ENCODE data around the gene ST3GAL5.
A peak's percentile ranks its signal among the peaks of the same experiment; 100 is the strongest.

Gene ST3GAL5

GRCh38 chr2:85873679-85874078 lies 15.1 kb downstream of the ST3GAL5 start:
- H3K4me1 Mint-ChIP-seq = peaks cover 34% of the 10 kb centered on the region
- peaks cover 15% of the 10 kb centered on the region for H3K36me3 Mint-ChIP-seq
- no peak for DNase-seq (ENCODE audit: low spot score in 2 of 2)
- peak overlapping the region; percentile 66 for H3K27ac Mint-ChIP-seq
- H3K4me3 Mint-ChIP-seq = no peak overlapping the region
- no peaks in the 10 kb centered on the region for H3K9me3 Mint-ChIP-seq
- no peak for ATAC-seq (ENCODE audit: low read depth)
- no peaks in the 10 kb centered on the region for H3K27me3 Mint-ChIP-seq

DNA sequence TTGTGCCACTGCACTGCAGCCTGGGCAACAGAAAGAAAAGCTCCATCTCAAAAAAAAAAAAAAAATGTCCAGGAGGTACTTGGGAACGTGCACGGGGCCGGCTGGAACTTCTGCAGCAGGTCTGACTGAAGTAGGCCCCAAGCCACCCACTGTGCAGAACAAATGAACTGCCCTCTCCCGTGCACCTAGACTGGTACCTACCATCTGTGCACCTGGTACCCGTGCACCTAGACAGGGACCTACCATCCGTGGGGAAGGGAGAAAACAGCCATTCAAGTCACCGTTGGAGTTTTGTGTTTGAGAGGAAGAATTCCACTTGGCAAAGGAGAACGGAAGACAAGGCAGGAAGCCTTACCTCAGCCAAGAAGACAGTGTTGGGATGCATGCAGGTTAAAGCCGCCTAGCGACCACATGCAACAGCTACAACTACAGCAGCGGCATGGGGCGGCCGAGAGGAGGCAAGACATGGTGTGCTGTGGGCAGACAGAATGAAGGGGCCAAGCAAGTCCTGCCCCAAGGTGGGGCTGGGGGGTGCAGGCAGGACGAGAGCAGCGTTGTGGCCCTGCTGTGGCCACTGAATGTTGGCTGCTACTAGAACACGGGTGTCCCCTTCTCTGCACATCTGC lies 16.1 kb downstream of the ST3GAL5 start:
- Mint-ChIP-seq H3K27ac (peak overlapping the region; percentile 66), H3K4me3 (no peak overlapping the region), H3K9me3 (no peaks in the 10 kb centered on the region), H3K27me3 (no peaks in the 10 kb centered on the region), H3K4me1 (peaks cover 33% of the 10 kb centered on the region), H3K36me3 (peaks cover 15% of the 10 kb centered on the region)
- ATAC-seq (ENCODE audit: low read depth) (no peak), DNase-seq (ENCODE audit: low spot score in 2 of 2) (no peak)

DNA sequence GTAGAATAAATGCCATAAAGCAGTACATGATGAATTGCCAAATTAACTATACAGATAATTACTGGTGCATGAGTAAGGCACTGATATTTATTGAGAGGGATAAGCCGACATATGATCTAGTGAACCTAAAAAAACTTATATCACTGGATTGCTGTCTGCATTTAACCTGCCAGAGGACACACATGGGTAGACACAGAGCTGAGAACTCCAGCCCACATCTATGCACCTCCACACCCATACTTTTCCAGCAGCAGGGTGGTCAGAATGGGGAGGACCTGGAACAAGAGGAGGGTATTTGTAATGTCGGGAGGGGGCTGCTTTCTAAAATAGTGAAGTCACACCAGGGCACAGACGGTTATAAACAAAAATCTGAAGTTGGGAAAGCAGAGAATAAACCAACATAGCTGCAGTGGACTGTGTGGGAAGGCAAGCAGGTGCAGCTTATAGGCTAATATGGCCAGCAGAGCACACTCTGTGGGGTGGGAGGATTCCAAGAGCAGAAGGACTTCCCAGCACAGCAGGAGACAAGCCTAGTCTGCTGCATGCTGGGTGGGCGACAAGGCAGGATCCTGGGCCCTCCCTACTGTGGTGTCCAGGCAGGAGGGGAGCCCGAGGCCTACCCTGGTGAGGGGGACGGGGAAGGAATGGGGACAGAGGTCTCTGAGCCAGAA lies 17.2 kb downstream of the ST3GAL5 start:
- Mint-ChIP-seq H3K4me3 (no peak overlapping the region), H3K4me1 (peaks cover 32% of the 10 kb centered on the region), H3K9me3 (no peaks in the 10 kb centered on the region), H3K27ac (peak overlapping the region; percentile 25), H3K27me3 (no peaks in the 10 kb centered on the region), H3K36me3 (peaks cover 11% of the 10 kb centered on the region)
- no peak for DNase-seq (ENCODE audit: low spot score in 2 of 2)
- no peak for ATAC-seq (ENCODE audit: low read depth)

- ATAC-seq (ENCODE audit: low read depth) (no peak), DNase-seq (ENCODE audit: low spot score in 2 of 2) (no peak)
- H3K27ac Mint-ChIP-seq = no peak overlapping the region
- peaks cover 8% of the 10 kb centered on the region for H3K36me3 Mint-ChIP-seq
- H3K27me3 Mint-ChIP-seq = no peaks in the 10 kb centered on the region
- peaks cover 42% of the 10 kb centered on the region for H3K4me1 Mint-ChIP-seq
- no peak overlapping the region for H3K4me3 Mint-ChIP-seq
- no peaks in the 10 kb centered on the region for H3K9me3 Mint-ChIP-seq
These were observed 20.0 kb downstream of the ST3GAL5 start for GRCh38 chr2:85868822-85869221.

- H3K4me3 Mint-ChIP-seq = no peak overlapping the region
- ATAC-seq (ENCODE audit: low read depth) (no peak), DNase-seq (ENCODE audit: low spot score in 2 of 2) (no peak)
- H3K27me3 Mint-ChIP-seq = no peaks in the 10 kb centered on the region
- peaks cover 8% of the 10 kb centered on the region for H3K36me3 Mint-ChIP-seq
- H3K27ac Mint-ChIP-seq = peak overlapping the region; percentile 31
- no peaks in the 10 kb centered on the region for H3K9me3 Mint-ChIP-seq
- H3K4me1 Mint-ChIP-seq = peaks cover 44% of the 10 kb centered on the region
These were observed 21.1 kb downstream of the ST3GAL5 start for GRCh38 chr2:85867556-85868292.

DNA sequence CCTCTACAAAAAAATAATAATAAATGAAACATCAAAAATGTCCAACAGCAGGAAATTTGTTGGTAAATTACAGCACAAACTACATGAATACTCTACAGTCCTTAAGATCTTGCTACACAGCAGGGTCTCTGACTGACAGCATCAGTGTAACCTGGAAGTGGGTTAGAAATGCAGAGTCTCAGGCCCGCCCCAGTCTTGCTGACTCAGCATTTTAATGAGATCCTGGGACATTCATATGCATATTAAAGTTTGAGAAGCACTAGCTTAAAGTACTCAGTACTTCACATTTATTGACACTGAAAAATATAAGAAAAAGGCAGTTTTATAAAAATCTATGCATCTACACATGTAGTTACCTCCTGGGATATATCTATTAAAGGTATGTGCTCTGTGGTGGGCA lies 21.7 kb downstream of the ST3GAL5 start:
- Mint-ChIP-seq H3K27ac (peak overlapping the region; percentile 31), H3K4me3 (no peak overlapping the region), H3K9me3 (no peaks in the 10 kb centered on the region), H3K4me1 (peaks cover 44% of the 10 kb centered on the region), H3K27me3 (no peaks in the 10 kb centered on the region), H3K36me3 (peaks cover 8% of the 10 kb centered on the region)
- DNase-seq (ENCODE audit: low spot score in 2 of 2) (no peak), ATAC-seq (ENCODE audit: low read depth) (no peak)

DNA sequence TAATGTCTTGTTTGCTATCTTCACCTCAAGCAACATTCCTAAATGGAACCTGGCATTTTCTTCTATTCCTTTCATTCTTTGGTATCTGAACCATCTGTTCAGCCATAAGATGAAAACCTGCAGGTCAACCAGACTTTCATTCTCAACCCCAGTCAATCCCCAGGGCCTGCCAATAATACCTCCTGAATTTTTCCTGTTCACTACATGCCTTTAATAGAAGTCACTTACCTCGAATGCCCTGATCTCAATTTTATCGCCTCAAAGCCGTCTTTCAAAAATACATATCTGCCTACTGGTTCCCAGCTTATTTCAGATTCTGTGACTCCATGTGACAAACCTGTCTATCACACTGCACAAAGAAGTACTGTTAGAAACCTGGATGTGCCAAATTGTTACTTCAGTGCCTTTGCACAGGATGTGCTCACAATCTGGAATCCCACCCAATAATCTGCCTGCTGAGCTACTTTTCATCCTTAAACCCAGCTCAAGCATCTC lies 22.6 kb downstream of the ST3GAL5 start:
- Mint-ChIP-seq H3K9me3 (no peaks in the 10 kb centered on the region), H3K4me1 (peaks cover 42% of the 10 kb centered on the region), H3K27ac (peak overlapping the region; percentile 93), H3K36me3 (peaks cover 3% of the 10 kb centered on the region), H3K27me3 (no peaks in the 10 kb centered on the region), H3K4me3 (no peak overlapping the region)
- ATAC-seq (ENCODE audit: low read depth) (no peak), DNase-seq (ENCODE audit: low spot score in 2 of 2) (no peak)

DNA sequence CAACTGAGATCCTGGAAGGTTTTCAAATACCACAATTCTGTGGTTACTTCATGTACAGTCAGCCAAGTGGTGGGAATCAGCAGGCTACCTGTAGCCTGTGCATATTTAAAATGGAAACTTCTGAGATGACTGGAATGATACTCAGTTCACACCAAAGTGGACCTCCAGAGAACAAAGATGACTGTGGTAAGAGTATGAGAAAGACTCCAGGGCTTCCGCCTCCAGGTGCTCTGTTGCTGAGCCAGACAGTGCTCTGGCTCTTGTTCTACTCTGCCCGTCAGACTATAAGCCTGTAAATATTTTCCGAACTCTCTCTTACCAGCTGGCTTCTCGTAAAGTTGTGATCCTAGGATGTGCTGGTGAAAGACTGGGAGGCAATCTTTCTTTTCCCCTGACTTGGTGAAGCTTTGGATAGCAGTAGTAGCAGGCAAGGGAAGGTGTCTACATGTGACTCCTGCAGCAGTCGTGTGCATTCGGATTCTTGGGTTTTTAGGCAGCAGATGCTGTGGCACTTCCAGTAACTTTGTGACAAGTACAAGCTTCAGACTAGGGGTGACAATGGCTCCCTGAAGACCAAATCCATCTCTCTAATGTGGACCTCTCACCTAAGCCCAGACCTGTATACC lies 23.1 kb downstream of the ST3GAL5 start:
- peaks cover 42% of the 10 kb centered on the region for H3K4me1 Mint-ChIP-seq
- H3K9me3 Mint-ChIP-seq = no peaks in the 10 kb centered on the region
- H3K27ac Mint-ChIP-seq = peak overlapping the region; percentile 93
- no peaks in the 10 kb centered on the region for H3K27me3 Mint-ChIP-seq
- ATAC-seq (ENCODE audit: low read depth) (no peak), DNase-seq (ENCODE audit: low spot score in 2 of 2) (no peak)
- H3K36me3 Mint-ChIP-seq = peaks cover 3% of the 10 kb centered on the region
- peak overlapping the region; percentile 41 for H3K4me3 Mint-ChIP-seq

DNA sequence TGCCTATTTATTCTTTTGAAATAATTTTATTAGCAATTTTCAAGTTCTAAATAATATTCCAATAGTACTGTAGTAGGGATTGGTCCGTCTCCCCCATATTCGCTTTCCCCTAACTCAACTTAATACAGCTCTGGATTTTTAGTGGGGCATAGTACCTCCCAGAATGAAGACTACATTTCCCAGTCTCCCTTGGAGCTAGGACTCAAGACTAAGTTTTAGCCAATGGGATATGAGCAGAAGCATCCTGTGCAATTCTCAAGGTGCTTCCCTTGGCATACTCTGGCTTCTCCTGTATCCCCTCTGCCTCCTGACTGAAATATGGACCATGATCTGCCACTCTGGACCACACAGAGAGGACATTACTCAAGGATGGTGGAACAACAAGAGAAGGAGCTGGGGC lies 24.1 kb downstream of the ST3GAL5 start:
- peaks cover 6% of the 10 kb centered on the region for H3K36me3 Mint-ChIP-seq
- H3K4me1 Mint-ChIP-seq = peaks cover 42% of the 10 kb centered on the region
- no peaks in the 10 kb centered on the region for H3K9me3 Mint-ChIP-seq
- no peak overlapping the region for H3K4me3 Mint-ChIP-seq
- H3K27me3 Mint-ChIP-seq = no peaks in the 10 kb centered on the region
- DNase-seq (ENCODE audit: low spot score in 2 of 2) = no peak
- no peak for ATAC-seq (ENCODE audit: low read depth)
- peak overlapping the region; percentile 93 for H3K27ac Mint-ChIP-seq

DNA sequence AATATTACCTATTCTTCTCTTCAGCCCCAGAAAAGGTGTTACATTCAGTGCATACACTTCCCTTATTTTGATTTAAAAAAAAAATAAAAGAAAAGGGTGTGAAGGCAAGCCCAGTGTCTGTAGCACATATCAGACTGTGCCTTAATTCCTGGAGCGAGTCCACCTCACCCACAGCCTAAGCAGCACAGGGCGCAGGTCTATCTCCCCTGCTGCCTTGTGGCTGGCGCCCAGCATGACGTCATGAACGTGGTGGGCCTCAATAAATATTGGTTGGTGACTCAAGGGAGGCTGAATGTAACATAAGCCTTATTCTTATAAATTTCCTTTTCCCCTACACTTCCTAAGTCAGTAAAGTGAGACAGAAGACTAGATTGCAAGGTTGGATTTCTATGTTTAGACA lies 26.4 kb downstream of the ST3GAL5 start:
- peak overlapping the region; percentile 24 for H3K4me3 Mint-ChIP-seq
- ATAC-seq (ENCODE audit: low read depth) (peak; percentile 73), DNase-seq (ENCODE audit: low spot score in 2 of 2) (peak in 1 of 2 donors; percentile 17)
- H3K27ac Mint-ChIP-seq = peak overlapping the region; percentile 93
- H3K4me1 Mint-ChIP-seq = peaks cover 45% of the 10 kb centered on the region
- no peaks in the 10 kb centered on the region for H3K27me3 Mint-ChIP-seq
- H3K9me3 Mint-ChIP-seq = no peaks in the 10 kb centered on the region
- H3K36me3 Mint-ChIP-seq = peaks cover 19% of the 10 kb centered on the region

DNA sequence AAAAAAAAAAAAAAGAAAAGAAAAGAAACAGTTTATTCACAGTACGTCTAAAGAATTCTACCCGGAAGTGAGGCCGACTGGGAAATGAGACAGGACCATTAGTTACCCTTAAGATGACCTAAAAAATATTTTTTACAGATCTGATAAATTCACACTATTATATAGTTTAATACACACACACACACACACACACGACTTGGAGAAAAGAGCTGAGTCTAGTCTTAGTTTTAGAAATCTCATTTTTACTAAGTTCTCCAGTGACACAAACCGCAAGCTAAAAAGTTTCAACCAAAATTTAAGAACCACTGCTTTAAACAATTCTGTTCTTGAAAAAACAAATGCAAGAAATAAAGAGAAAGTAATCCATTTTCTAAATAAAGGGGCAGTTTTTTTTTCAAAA lies 27.1 kb downstream of the ST3GAL5 start:
- no peaks in the 10 kb centered on the region for H3K27me3 Mint-ChIP-seq

DNA sequence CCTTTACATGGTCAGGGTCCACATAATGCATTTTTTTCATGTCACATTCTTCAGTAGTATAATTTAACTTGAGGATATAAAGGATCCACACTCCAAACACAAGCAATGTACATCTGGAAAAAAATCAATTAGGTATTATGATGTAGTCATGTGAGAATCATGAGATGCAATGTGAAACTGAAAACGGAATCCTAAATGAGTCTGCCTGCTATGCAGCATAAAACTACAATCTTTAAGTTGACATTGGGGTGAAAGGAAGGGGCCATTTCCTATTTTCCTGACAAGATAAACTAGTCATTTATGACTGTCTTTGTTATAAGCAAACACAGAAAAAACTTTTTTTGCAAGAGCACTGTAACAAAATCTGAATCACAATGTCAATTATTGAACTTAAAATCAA lies 27.6 kb downstream of the ST3GAL5 start:
- no peaks in the 10 kb centered on the region for H3K27me3 Mint-ChIP-seq
- peak; percentile 78 for ATAC-seq (ENCODE audit: low read depth)
- H3K36me3 Mint-ChIP-seq = peaks cover 26% of the 10 kb centered on the region
- no peaks in the 10 kb centered on the region for H3K9me3 Mint-ChIP-seq
- H3K4me1 Mint-ChIP-seq = peaks cover 37% of the 10 kb centered on the region
- peak overlapping the region; percentile 93 for H3K27ac Mint-ChIP-seq
- H3K4me3 Mint-ChIP-seq = peak overlapping the region; percentile 75
- peak in 1 of 2 donors; percentile 49 for DNase-seq (ENCODE audit: low spot score in 2 of 2)

More for the DNA sequence above, 27.1 kb downstream of the ST3GAL5 start:
- H3K9me3 Mint-ChIP-seq = no peaks in the 10 kb centered on the region
- peaks cover 22% of the 10 kb centered on the region for H3K36me3 Mint-ChIP-seq
- no peak for DNase-seq (ENCODE audit: low spot score in 2 of 2)
- H3K27ac Mint-ChIP-seq = peak overlapping the region; percentile 93
- peak overlapping the region; percentile 75 for H3K4me3 Mint-ChIP-seq
- ATAC-seq (ENCODE audit: low read depth) = no peak
- H3K4me1 Mint-ChIP-seq = peaks cover 41% of the 10 kb centered on the region

DNA sequence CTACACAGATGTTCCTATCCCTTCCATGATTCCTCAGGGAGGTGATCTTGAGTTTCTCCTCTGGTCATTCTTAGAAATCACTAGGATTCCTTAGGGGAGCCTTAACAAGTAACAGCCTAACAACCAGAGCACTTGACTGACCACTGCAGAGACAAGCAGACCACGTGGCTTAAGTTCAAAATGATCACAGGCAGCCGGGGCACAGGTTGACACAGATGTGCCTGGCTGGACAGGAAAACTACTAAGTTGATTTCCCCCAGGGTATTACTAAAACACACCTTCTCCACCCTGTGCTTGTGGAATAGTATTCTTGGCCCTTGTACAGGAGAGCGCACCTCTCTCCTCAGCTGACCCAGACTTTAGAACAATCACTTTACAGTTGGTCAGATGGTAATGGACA lies 29.9 kb downstream of the ST3GAL5 start:
- no peaks in the 10 kb centered on the region for H3K27me3 Mint-ChIP-seq
- H3K4me1 Mint-ChIP-seq = peaks cover 34% of the 10 kb centered on the region
- H3K27ac Mint-ChIP-seq = peak overlapping the region; percentile 93
- H3K36me3 Mint-ChIP-seq = peaks cover 44% of the 10 kb centered on the region
- ATAC-seq (ENCODE audit: low read depth) (no peak), DNase-seq (ENCODE audit: low spot score in 2 of 2) (no peak)
- H3K9me3 Mint-ChIP-seq = peaks cover 3% of the 10 kb centered on the region
- H3K4me3 Mint-ChIP-seq = no peak overlapping the region

DNA sequence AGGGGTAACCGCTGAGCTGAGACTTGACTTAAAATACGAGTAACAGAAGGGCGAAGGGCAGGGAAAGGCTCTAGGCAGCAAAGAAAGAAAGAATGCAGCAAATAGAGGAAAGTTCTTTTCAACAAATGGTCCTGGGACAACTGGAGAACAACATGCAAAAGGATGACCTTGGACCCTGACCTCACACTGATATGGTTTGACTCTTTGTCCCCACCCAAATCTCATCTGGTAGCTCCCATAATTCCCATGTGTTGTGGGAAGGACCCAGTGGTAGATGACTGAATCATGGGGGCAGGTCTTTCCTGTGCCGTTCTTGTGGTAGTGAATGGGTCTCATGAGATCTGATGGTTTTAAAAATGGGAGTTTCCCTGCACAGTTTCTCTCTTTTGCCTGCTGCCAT lies 33.9 kb downstream of the ST3GAL5 start:
- H3K36me3 Mint-ChIP-seq = peaks cover 42% of the 10 kb centered on the region

More for the DNA sequence above, 33.9 kb downstream of the ST3GAL5 start:
- ATAC-seq (ENCODE audit: low read depth) = no peak
- Mint-ChIP-seq H3K27me3 (no peaks in the 10 kb centered on the region), H3K4me1 (peaks cover 52% of the 10 kb centered on the region), H3K27ac (peak overlapping the region; percentile 99), H3K4me3 (peak overlapping the region; percentile 28), H3K9me3 (peaks cover 3% of the 10 kb centered on the region)
- no peak for DNase-seq (ENCODE audit: low spot score in 2 of 2)

All from memory B cell (primary cell).